CD4-positive, alpha-beta T cell treated with Interleukin-12 subunit alpha and Interleukin-12 subunit beta, for 1 hour (primary cell): ENCODE results near the gene IRX1.

ENCODE experiments used
- DNase-seq: peaks from one replicate; pipeline ENCODE4 v3.0.0-alpha.2; 2020

The IRX1 gene

DNA sequence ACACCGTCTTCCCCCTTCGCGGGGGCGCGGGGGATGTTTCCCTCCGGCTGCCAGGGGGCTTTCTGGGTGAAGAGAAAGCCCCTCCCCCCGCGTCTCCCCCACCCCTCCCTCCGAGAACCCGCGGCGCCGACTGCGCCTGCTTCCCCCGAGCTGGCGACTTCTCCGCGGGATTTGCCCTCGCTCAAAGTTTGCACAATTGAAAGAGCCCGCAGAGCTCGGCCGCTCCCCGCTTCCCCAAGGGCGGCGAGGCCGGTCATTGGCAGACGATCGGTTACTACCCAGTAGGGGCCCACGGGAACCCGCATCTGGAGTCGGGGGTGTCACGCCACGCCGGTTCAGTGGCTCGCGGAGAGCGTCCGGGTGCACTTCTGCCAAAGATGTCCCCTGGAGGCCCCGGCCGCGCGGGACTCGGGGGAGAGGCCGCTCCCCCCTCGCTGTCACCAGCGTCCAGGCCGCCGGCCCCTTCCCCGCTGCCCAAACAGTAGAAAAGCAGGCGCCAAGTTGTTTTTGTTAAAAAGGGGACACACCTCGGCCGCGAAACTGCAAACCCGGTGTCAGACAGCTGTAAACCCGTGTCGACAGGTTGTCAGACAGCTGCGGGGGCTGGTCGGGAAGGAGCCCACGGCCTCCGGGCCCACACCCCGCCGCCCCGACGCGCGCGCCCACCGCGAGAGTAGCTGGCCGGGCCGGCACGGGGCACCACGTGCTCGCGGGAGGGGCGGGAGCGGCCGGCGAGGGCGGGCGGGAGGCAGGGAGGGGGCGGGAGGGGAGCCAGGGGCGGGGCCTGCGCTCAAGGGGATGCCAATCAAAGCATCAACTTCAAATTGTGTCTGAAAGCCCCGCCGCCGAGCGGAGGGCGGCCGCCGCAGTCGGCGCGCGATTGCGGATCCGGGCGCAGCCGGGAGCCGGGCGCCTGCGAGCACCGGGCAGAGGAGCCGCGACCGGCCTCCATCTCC is at the start of gene IRX1:
TSS of gene IRX1 (plus strand) at position 827 of the 956 bp plus-strand sequence. CDS start 274 bp downstream, outside the sequence.
- DNase-seq: no peak

- no peak for DNase-seq
Measured at GRCh38 chr5:3546028-3546427, 49.6 kb upstream of the IRX1 start.

GRCh38 chr5:3564116-3564515 is 31.5 kb upstream of the IRX1 start:
- DNase-seq: no peak

GRCh38 chr5:3564827-3565518 is 30.7 kb upstream of the IRX1 start:
- DNase-seq: no peak

GRCh38 chr5:3584724-3585531 is 10.7 kb upstream of the IRX1 start:
- DNase-seq: no peak

DNA sequence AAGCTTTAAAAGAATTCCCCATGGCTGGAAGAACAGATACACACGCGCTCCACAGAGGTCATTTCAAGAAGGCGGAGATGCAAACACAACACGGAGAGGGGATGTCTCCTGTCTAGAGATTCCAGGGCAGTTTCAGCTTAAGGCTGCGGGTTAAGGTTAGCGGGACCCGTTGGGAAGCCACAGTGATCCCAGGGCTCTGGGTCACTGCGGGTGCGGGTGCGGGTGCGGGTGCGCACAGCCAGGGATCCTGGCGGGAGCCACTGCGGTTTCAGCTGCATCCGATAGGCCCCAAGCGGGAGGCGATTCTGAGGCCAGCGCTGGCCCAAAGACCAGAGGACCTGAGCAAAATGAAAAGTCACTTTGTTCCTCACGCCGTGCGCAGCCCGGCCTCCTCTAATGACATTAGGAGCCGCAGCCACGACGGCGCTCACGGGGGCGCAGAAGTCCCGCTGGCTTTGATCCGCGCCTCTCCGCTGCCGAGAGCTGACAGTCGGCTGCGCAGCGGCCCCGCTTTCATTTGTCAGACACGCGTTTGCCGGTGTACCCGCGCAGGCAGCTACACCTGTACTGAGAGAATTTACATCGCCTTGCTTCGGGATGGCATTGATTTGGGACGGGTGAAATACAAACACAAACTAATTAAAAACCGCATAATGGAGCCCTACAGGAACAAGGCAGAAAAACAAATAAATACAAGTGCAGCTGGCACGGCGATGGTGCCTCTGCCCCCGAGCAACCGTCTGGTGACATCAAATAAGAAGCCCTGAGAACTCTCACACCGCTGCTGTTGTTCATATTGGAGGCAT is 5.3 kb upstream of the IRX1 start:
- no peak for DNase-seq

DNA sequence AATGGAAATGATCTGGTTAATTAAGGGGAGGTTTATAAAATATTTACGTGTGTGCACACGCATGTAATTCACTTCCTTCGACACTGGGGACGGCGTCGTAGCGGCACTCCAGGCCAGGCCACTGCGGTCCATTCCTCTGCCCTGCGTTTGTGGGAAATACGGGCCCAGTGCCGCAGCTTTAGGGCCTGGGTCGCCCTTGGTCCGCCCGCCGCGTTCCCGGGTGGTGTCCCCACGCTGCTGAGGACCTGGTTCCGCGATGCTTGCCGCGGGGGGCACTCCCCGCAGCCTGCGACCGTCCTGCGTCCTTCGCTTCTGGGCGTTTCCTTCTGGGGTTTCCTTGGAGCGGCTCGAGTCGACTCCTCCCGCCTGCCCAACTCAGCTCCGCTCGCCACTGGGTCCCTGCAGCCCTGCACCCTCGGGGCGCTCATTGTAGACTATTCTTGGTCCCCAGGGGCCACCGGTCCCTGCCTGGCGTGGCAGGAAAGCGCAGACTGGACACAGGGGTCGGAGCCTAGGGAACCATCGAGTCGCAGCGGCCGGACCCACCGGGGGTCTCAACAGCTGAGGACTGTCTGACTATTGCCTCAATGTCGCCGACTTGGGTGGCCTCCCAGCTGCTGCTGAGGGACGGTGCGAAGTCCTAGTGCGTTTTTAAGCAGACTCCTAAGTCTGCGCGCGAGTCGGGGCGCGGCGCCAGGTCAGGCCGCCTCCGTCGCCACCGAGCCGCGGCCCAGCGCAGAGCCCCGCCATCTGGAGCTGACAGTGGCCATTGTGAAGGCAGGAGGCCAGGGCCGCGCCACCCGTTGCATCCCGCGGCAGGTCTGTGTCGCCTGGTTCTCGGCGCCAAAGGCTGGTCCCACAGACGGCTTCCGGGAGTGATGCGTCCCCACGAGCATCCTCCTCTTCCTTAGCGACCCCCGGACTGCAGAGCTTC is 4.4 kb upstream of the IRX1 start:
- no peak for DNase-seq

DNA sequence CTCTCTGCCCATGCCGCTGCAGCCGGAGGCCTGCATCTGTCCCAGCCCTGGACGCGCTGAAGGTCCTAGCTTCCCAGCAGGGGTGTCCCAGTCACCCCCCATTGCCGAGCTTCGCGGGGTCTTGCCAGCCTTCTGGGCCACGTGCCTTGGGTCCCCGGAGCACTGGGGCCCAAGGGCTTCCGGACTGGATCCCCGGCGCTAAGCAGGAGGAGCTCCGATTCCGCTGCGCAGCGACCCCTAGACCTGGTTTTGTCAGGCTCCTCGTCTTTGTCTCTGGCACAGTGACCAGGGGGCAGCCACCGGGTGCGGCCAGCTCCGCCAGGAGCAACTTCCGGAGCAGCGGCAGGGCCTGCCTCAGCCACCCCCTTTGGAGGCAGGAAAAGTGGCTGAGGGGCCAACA is 3.3 kb upstream of the IRX1 start:
- DNase-seq: no peak

- no peak for DNase-seq
Measured at GRCh38 chr5:3593771-3594509, 1.7 kb upstream of the IRX1 start.

DNA sequence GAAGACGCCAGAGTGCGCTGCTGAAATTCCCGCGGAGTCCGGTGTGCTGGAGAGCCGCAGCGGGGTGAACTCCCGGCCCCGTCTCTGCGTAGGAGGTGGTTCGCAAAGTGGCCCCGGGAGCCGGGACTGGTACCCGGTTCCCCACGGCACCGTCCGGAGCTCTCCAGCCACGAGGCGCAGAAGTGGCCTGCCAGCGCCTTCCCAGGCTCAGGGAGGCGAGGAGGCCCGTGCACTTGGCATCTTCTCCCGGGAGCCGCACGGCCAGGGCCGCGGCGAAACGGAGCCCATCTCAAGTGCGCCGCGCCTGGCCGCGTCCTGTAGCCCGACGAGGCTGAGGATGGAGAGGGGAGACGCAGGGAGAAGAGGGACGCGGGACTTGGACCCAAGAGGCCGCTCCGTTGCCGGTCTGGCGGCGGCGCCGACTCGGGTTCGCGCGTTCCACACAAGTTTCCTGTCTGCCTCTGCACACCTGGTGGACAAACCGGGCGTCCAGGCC is 1.1 kb upstream of the IRX1 start:
- DNase-seq: no peak

GRCh38 chr5:3596261-3596825 is 711 bp downstream of the IRX1 start:
- DNase-seq: no peak

DNA sequence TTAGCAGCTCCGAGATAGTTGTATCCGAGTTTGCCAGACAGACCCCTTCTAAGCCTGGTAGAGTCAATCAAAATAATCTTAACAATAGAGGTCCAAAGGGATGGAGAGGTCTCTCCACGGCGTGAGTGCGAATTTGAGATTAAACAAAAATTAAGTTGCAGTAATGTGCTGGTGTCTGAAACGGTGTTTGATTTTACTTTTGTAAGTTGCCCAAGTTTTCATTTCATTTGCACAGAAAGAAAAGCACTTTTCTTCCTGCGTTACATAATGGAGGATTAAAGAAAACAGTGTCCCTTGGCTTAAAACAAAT is 1.2 kb downstream of the IRX1 start:
- no peak for DNase-seq

DNA sequence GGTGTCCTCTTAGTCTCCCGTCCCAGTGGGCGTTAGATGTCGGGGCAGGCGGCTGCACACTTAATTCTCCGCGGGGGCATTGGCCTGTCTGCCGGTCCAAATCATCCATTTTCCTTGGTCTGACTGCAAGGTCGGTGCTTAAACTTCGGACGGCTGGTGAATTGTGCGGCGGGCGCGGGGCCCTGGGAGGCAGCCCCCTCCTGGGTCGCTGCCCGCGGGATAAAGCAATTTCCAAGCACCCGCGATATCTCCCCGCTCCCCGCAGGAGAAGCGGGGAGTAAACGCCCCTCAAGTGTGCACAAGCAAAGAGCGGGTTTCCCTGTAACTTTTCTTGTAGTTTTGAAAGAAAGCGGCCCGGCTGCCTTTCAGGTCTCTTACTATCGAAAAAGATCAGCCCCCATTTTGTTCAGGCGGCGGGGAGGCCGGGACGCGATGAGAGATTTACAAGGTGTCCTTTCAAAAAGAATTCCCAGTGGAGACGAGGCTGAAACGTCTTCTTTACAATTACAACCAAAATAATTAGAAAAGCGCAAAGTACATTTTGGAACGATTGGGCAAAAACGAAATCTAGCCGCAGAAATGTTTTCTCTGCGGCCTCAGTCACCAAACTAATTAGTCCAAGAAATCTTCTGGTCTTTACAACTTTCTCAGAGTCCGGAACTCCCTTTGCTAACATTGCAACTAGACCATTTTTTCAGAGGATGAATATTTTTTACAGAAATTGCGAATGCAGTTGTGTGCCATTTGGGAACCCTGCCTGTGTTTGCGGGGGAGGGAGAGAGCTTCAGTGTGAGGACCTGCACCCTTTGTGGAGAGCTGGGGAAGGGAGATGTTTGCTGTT is 1.8 kb downstream of the IRX1 start:
- DNase-seq: no peak

GRCh38 chr5:3598207-3598606 is 2.6 kb downstream of the IRX1 start:
- no peak for DNase-seq

DNA sequence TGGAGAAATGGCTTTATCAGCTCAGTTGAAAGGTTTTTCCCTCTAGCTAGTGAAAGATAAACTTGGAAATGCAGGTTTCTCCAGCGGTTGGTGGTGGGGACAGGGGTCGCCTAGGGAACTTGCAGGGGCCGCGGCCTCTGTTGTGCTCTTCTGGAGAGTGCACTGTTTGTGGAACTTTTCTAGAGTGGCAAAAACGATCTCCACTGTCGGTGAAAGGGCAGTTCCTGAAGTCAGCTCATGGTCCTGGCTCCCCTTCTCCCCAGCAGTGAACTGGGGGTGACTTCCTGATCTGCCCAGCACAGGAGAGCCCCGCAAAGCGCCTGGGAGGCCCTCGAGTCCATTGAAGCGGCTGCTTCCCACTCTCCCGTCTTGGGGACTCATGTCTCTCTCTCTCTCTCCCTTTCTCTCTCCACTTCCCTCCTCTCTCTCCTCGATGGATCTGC is 3.2 kb downstream of the IRX1 start:
- no peak for DNase-seq

DNA sequence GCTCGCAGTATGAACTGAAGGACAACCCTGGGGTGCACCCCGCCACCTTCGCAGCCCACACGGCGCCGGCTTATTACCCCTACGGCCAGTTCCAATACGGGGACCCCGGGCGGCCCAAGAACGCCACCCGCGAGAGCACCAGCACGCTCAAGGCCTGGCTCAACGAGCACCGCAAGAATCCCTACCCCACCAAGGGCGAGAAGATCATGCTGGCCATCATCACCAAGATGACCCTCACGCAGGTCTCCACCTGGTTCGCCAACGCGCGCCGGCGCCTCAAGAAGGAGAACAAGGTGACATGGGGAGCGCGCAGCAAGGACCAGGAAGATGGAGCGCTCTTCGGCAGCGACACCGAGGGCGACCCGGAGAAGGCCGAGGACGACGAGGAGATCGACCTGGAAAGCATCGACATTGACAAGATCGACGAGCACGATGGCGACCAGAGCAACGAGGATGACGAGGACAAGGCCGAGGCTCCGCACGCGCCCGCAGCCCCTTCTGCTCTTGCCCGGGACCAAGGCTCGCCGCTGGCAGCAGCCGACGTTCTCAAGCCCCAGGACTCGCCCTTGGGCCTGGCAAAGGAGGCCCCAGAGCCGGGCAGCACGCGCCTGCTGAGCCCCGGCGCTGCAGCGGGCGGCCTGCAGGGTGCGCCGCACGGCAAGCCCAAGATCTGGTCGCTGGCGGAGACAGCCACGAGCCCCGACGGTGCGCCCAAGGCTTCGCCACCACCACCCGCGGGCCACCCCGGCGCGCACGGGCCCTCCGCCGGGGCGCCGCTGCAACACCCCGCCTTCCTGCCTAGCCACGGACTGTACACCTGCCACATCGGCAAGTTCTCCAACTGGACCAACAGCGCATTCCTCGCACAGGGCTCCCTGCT is 3.8 kb downstream of the IRX1 start:
- DNase-seq: no peak

- DNase-seq: no peak
Measured at GRCh38 chr5:3600106-3601060, 4.8 kb downstream of the IRX1 start.
